ENCODE data around the gene PRKG2. TPM values are rescaled to one million over a fixed set of nuclear protein-coding genes. Genes with fewer than 3 reads are reported as not detected.

The PRKG2 gene
- total and polyA plus RNA-seq, 4 donors: 0.03 to 0.14 (median 0.08) TPM; not detected in 1

GRCh38 chr4:81085291-81085690 lies 129.7 kb downstream of the PRKG2 start:
- TF ChIP-seq JUND (IDR thresholded peaks at IDR 0.05) (no peak), REST (IDR thresholded peaks at IDR 0.05) (no peak), HNF4G (IDR thresholded peaks at IDR 0.05) (no peak), EGR1 (IDR thresholded peaks at IDR 0.05; ENCODE audit: low read depth in 2 of 2) (no peak), CTCF (IDR thresholded peaks at IDR 0.05; ENCODE audit: low read depth, low read length, missing input control) (no peak), GABPA (IDR thresholded peaks at IDR 0.05 in 1 of 2, conservative IDR thresholded peaks at IDR 0.05 in 1 of 2) (no peak), TAF1 (conservative IDR thresholded peaks at IDR 0.05) (no peak), SP1 (IDR thresholded peaks at IDR 0.05) (no peak), HNF4A (conservative IDR thresholded peaks at IDR 0.05) (no peak), YY1 (IDR thresholded peaks at IDR 0.05) (no peak), RAD21 (IDR thresholded peaks at IDR 0.05) (no peak), RXRA (IDR thresholded peaks at IDR 0.05) (no peak), ATF3 (IDR thresholded peaks at IDR 0.05) (no peak), NR2F2 (IDR thresholded peaks at IDR 0.05) (no peak), FOXA1 (IDR thresholded peaks at IDR 0.05) (no peak)
- TF ChIP-seq, protein P1, sequence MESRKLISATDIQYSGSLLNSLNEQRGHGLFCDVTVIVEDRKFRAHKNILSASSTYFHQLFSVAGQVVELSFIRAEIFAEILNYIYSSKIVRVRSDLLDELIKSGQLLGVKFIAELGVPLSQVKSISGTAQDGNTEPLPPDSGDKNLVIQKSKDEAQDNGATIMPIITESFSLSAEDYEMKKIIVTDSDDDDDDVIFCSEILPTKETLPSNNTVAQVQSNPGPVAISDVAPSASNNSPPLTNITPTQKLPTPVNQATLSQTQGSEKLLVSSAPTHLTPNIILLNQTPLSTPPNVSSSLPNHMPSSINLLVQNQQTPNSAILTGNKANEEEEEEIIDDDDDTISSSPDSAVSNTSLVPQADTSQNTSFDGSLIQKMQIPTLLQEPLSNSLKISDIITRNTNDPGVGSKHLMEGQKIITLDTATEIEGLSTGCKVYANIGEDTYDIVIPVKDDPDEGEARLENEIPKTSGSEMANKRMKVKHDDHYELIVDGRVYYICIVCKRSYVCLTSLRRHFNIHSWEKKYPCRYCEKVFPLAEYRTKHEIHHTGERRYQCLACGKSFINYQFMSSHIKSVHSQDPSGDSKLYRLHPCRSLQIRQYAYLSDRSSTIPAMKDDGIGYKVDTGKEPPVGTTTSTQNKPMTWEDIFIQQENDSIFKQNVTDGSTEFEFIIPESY (IDR thresholded peaks at IDR 0.05): no peak
- TF ChIP-seq, protein P2, sequence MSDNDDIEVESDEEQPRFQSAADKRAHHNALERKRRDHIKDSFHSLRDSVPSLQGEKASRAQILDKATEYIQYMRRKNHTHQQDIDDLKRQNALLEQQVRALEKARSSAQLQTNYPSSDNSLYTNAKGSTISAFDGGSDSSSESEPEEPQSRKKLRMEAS (IDR thresholded peaks at IDR 0.05): no peak
- no peak overlapping the region for H3K27ac ChIP-seq (ENCODE audit: low read depth in 1 of 2, low read length in 2 of 2)
- H3K27me3 ChIP-seq (ENCODE audit: control insufficient read depth in 4 of 4, insufficient read depth in 4 of 4, low read length in 3 of 4): peaks cover 0 to 3% (median 0%) of the 10 kb centered on the region in 4 donors
- WGBS: 84% methylated on average over 3 of the region's 3 CpGs
- no peaks in the 10 kb centered on the region for H3K4me1 ChIP-seq (ENCODE audit: control insufficient read depth in 4 of 4, insufficient read depth in 4 of 4, low read length in 3 of 4)
- H3K9me3 ChIP-seq (ENCODE audit: control insufficient read depth in 4 of 4, low read length in 3 of 4): no peaks in the 10 kb centered on the region
- no peaks in the 10 kb centered on the region for H3K36me3 ChIP-seq (ENCODE audit: control insufficient read depth in 4 of 4, insufficient read depth in 3 of 4, low read depth in 1 of 4, low read length in 3 of 4)
- H3K4me3 ChIP-seq (ENCODE audit: low read depth in 1 of 3, low read length in 3 of 3): no peak overlapping the region
- no peak overlapping the region for H3K9ac ChIP-seq (ENCODE audit: low read depth in 1 of 2, low read length in 2 of 2)
- DNase-seq (ENCODE audit: low spot score): no peak
